ENCODE data around the gene CEPT1.

The CEPT1 gene

GRCh38 chr1:111208921-111209320, 68.9 kb downstream of the CEPT1 start:
- no peak overlapping the region for H3K4me3 ChIP-seq (ENCODE audit: severe bottlenecking)
- H3K27ac ChIP-seq (ENCODE audit: poor library complexity, severe bottlenecking) = no peak overlapping the region
- H3K27me3 ChIP-seq (ENCODE audit: insufficient read depth, poor library complexity, severe bottlenecking) = no peaks in the 10 kb centered on the region
- H3K9me3 ChIP-seq (ENCODE audit: severe bottlenecking) = no peaks in the 10 kb centered on the region
- no peak for TF ChIP-seq CTCF (IDR thresholded peaks at IDR 0.05; ENCODE audit: poor library complexity, severe bottlenecking)
- H3K36me3 ChIP-seq (ENCODE audit: low read depth) = no peaks in the 10 kb centered on the region
- H3K4me1 ChIP-seq (ENCODE audit: insufficient read depth, poor library complexity, severe bottlenecking) = no peaks in the 10 kb centered on the region
- ATAC-seq (ENCODE audit: low read depth) (no peak), DNase-seq (ENCODE audit: low spot score) (no peak)

GRCh38 chr1:111209622-111210021, 69.6 kb downstream of the CEPT1 start:
- Histone ChIP-seq H3K4me1 (ENCODE audit: insufficient read depth, poor library complexity, severe bottlenecking) (peaks cover 4% of the 10 kb centered on the region), H3K27me3 (ENCODE audit: insufficient read depth, poor library complexity, severe bottlenecking) (no peaks in the 10 kb centered on the region), H3K27ac (ENCODE audit: poor library complexity, severe bottlenecking) (no peak overlapping the region), H3K36me3 (ENCODE audit: low read depth) (no peaks in the 10 kb centered on the region), H3K9me3 (ENCODE audit: severe bottlenecking) (no peaks in the 10 kb centered on the region), H3K4me3 (ENCODE audit: severe bottlenecking) (no peak overlapping the region)
- ATAC-seq (ENCODE audit: low read depth) = no peak
- no peak for DNase-seq (ENCODE audit: low spot score)
- TF ChIP-seq CTCF (IDR thresholded peaks at IDR 0.05; ENCODE audit: poor library complexity, severe bottlenecking) = no peak

- Histone ChIP-seq H3K9me3 (ENCODE audit: severe bottlenecking) (no peaks in the 10 kb centered on the region), H3K4me3 (ENCODE audit: severe bottlenecking) (no peak overlapping the region), H3K27me3 (ENCODE audit: insufficient read depth, poor library complexity, severe bottlenecking) (no peaks in the 10 kb centered on the region), H3K36me3 (ENCODE audit: low read depth) (no peaks in the 10 kb centered on the region), H3K4me1 (ENCODE audit: insufficient read depth, poor library complexity, severe bottlenecking) (peaks cover 9% of the 10 kb centered on the region), H3K27ac (ENCODE audit: poor library complexity, severe bottlenecking) (no peak overlapping the region)
- ATAC-seq (ENCODE audit: low read depth) (no peak), DNase-seq (ENCODE audit: low spot score) (no peak)
- TF ChIP-seq CTCF (IDR thresholded peaks at IDR 0.05; ENCODE audit: poor library complexity, severe bottlenecking) = no peak
Measured at GRCh38 chr1:111211921-111212320, 71.9 kb downstream of the CEPT1 start.

GRCh38 chr1:111212634-111213335, 72.8 kb downstream of the CEPT1 start:
- ATAC-seq (ENCODE audit: low read depth) (no peak), DNase-seq (ENCODE audit: low spot score) (no peak)
- Histone ChIP-seq H3K4me3 (ENCODE audit: severe bottlenecking) (no peak overlapping the region), H3K36me3 (ENCODE audit: low read depth) (no peaks in the 10 kb centered on the region), H3K27me3 (ENCODE audit: insufficient read depth, poor library complexity, severe bottlenecking) (no peaks in the 10 kb centered on the region), H3K27ac (ENCODE audit: poor library complexity, severe bottlenecking) (no peak overlapping the region), H3K4me1 (ENCODE audit: insufficient read depth, poor library complexity, severe bottlenecking) (peaks cover 9% of the 10 kb centered on the region), H3K9me3 (ENCODE audit: severe bottlenecking) (no peaks in the 10 kb centered on the region)
- TF ChIP-seq CTCF (IDR thresholded peaks at IDR 0.05; ENCODE audit: poor library complexity, severe bottlenecking) = no peak

- ATAC-seq (ENCODE audit: low read depth) (no peak), DNase-seq (ENCODE audit: low spot score) (no peak)
- no peaks in the 10 kb centered on the region for H3K36me3 ChIP-seq (ENCODE audit: low read depth)
- H3K9me3 ChIP-seq (ENCODE audit: severe bottlenecking) = no peaks in the 10 kb centered on the region
- no peaks in the 10 kb centered on the region for H3K27me3 ChIP-seq (ENCODE audit: insufficient read depth, poor library complexity, severe bottlenecking)
- H3K4me1 ChIP-seq (ENCODE audit: insufficient read depth, poor library complexity, severe bottlenecking) = peaks cover 9% of the 10 kb centered on the region
- no peak for TF ChIP-seq CTCF (IDR thresholded peaks at IDR 0.05; ENCODE audit: poor library complexity, severe bottlenecking)
- H3K27ac ChIP-seq (ENCODE audit: poor library complexity, severe bottlenecking) = no peak overlapping the region
- H3K4me3 ChIP-seq (ENCODE audit: severe bottlenecking) = no peak overlapping the region
Measured at GRCh38 chr1:111213412-111213811, 73.4 kb downstream of the CEPT1 start.

Measured in RWPE2 (cell line).